Glomerular visceral epithelial cell (primary cell): Measurements from ENCODE around the gene CSTPP1.

Experiments
- DNase-seq: peaks from one replicate; pipeline ENCODE4 v3.0.0-alpha.2; 2016; ENCODE audit errors: extremely low spot score

Gene CSTPP1, protein sequence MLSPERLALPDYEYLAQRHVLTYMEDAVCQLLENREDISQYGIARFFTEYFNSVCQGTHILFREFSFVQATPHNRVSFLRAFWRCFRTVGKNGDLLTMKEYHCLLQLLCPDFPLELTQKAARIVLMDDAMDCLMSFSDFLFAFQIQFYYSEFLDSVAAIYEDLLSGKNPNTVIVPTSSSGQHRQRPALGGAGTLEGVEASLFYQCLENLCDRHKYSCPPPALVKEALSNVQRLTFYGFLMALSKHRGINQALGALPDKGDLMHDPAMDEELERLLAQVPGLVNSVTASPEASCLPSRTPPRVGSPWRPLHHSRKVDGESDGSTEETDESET

DNA sequence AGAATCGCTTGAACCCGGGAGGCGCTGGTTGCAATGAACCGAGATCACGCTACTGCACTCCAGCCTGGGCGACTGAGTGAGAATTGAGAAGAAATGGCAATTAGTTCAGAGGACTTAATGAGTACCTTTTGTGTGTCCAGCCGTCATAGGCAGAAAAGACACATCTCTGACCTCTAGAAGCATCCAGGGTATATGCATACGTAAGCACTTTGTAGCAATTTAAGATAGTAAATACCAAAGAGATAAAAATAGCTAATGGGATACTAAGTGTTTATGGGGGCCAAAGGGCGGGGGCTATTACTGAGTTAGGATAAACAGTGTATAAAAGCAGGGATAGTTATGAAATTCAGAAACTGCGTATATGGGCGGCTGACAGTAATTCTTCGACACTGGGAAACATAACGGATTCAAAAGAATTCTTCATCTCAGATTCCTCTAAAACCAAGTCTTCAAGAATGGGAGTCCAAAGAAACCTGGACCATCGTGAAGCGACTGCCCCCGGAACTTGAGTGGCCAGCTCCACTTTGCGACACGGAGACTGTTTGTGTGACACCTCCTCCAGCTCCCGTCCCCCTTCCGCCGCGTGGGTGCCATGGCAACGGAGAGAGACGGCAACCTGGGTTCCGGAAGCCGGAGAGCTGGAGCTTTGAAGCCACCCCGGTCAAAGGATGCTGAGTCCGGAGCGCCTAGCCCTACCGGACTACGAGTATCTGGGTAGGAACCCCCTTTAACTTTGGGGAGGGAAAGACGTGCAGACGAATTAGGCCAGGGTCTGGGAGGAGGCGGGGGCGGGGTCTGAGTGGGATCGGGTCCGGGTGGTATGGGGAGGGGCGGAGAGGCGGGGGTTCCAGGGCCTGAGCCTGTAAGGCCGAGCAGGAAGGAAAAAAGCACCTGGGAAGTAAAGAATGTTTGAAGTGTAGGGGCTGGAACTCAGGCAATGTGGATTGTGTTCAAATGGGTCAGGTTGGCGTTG is at the start of gene CSTPP1:
Gene CSTPP1 (plus strand): TSS at position 624 of the 973 bp plus-strand sequence. CDS start 45 bp downstream, at position 669.
- peak; percentile 91 for DNase-seq

DNA sequence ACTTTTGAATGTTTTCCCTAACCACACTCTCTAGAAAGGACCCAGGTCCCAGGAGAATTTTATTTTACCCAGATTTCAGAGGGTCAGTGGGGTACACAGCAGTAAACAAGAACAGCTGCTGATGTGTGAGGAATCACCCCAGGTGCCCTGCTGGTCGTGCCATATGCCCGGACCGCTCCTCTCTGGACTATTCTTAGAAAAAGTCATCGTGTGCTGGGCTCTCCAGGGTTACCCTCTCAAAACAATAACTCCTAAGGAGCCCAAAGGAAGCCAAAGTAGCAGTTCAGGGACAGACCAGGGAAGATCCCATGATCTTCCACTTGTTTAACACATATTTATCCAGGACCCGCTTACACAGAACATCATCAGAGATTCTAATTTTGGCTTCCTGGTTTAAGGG is 47.9 kb upstream of the CSTPP1 start:
- DNase-seq: no peak

DNA sequence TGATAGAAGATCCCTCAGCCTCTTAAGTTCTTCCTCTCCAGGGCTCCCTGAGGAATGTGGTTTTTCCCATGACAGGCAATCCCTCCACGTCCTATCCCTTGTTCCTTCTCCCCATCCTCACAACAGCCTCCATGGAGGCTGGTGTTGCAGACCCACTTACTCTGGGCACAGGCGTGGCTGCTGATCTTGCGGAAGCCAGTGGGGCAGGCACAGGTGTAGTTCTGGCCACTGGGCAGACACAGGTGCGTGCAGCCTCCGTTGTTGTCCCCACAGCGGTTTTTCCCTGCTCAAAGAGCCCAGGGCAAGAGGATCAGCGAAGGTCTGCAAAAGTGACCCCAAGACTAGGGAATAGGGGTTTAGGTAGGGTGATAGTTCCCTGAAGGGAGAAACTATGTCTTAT is 47.3 kb upstream of the CSTPP1 start:
- DNase-seq: no peak

DNA sequence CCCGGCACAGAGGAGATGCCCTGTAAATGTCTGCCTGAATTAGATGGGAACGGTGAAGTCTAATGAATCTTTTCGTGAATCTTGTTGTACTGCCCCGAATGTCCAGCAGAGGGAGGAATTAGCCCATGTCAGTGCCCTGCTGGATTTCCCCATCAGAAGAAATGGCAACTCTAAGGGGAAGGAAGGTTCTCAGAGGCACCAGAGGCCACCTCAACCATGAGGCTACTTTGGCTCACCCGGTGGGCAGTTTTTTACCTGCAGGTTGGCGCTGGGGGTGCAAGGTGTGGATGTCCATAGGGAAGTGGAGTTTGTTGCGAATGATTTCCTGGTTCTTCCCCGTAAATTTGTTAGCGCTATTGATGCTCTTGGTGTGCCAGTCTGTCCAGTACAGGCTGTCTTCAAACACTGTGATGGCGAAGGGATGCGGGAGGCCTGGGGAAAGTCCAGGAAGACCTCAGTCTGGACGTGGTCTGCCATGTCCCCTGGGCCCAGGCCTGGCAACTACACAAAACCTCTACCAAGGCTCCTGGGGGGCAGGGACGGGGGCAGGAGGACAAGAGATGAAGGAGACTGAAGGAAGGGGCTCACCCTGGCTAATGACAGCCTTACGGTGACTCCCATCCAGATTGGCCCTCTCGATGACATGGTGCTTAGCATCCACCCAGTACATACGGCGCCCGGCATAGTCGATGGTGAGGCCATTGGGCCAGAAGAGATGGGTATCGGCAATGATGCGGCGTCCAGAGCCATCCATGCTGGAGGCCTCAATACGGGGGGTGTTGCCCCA is 46.7 kb upstream of the CSTPP1 start:
- DNase-seq: peak; percentile 68

DNA sequence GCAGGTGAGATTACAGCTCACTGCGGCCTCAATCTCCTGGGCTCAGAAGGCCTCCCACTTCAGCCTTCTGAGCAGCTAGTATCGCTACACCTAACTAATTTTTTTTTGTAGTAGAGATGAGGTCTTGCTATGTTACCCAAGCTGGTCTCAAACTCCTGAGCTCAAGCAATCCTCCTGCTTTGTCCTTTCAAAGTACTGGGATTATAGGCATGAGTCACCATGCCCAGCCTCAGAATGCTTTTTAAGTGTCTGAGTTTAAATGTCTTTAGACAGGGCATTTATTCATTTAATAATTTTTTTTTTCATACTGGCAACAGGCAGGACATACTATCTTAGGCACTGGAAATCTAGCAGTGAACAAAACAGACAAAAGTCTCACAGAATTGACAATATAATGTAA is 45.9 kb upstream of the CSTPP1 start:
- DNase-seq: no peak

DNA sequence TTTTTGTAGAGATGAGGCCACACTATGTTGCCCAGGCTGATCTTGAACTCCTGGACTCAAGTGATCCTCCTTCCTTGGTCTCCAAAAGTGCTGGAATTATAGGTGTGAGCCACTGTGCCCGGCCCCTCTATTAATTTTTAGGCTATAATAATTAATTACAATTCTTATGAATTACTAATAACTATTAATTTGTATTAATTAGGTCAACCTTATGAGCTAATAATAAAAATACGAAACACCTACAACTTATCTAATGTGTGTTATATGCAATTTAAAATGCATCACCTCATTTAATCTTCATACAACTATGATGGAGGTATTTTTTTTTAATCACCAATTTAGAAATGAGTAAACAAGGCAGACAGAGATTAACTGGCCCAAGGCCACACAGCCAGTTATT is 44.5 kb upstream of the CSTPP1 start:
- no peak for DNase-seq

DNA sequence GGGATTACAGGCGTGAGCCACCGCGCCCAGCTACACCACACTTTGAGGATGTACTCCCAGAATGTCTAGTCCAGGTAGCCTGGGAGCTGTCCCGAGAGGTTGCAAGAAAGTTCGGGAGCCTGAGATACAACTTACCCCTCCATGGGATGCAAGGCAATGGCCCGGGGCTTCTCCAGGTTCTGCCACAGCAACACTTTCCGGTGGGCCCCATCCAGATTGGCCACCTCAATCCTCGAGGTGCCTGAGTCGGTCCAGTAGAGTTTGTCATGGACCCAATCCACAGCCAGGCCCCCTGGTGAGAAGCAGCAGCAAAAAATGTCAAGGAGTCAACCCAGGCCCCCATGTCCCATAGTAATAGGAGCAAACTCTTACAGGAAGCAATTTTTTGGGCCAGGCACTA is 43.7 kb upstream of the CSTPP1 start:
- DNase-seq: no peak

DNA sequence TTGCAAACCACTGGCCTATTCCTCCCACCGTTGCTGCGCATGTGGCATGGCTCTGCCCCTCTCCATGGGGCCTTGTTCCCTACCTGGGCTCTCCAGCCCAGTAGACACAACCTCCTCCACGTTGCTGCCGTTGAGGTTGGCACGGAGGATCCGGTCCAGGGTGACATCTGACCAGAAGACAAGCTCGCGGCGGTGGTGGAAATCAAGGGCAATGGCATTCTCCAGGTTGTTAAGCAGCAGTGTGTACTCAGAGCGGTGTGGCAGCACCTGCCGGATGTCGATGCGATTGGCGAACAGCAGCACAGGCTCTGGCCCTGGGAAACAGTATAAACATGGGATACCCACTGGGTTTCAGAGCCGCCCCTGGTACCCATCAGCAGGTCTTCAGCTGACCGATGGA is 42.1 kb upstream of the CSTPP1 start:
- no peak for DNase-seq

DNA sequence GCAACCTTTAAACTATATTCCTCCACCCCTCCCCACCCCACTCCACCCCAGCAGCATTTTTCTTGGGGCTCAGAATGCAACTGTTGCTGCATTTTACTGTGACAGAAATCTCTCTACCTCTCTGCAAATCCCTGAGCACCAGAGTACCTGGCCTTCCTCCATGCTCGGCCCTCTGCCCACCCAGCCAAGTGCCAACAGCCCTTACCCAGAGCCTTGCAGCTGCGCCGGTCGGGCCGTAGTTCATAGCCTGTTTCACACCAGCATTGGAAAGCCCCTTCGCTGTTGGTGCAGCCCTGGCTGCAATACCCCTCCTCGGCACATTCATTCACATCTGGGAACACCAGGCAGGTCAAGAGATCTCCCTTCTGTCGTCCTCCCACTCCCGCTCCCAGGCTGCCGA is 41.6 kb upstream of the CSTPP1 start:
- DNase-seq: no peak

DNA sequence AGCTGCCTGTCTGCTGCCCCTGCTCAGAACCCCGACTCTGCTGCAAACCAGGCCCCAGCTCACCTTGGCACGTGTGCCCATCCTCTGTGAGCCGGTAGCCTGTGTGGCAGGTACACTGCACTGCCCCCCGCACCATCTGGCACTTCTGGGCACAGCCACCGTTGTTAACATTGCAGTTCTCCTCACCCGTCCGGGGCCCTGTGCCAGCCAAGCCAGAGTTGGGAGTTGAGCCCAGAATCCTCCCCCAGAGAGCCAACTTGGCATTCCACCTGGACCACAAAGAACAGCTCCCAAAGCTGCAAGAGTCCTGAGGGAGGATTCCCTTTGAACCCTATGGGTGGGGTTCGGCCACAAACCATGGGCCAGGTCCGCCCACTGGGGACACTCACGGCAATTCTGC is 40.7 kb upstream of the CSTPP1 start:
- DNase-seq: no peak

DNA sequence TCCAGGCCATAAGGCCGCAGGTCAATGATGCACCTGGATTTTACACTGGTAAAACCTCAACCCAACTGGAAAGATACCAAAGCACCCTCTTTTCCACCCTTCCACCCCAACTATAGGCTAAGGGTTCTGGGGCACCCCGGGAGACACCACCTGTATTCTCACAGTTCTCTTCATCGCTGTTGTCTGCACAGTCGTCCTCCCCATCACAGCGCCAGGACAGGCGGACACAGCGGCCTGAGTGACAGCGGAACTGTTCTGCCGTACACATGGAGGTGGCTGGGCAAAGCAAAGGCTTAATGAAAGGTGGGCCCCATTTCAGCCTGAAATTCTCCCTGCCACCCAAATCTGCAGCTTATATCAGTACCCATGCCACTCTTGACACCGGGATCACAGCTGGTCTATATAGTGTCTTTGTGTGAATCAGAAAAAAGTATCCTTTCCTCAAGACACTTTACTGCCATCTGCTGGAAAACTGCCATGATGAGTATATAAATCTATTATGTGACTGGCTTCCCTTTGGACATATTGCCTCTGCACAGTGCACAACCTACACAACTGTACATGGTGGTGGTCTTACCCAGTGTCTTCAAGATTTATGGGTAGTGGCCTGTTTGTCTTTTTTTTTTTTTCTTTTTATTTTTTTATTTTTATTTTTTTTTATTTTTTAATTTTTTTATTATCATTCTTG is 39.7 kb upstream of the CSTPP1 start:
- DNase-seq: peak; percentile 48

DNA sequence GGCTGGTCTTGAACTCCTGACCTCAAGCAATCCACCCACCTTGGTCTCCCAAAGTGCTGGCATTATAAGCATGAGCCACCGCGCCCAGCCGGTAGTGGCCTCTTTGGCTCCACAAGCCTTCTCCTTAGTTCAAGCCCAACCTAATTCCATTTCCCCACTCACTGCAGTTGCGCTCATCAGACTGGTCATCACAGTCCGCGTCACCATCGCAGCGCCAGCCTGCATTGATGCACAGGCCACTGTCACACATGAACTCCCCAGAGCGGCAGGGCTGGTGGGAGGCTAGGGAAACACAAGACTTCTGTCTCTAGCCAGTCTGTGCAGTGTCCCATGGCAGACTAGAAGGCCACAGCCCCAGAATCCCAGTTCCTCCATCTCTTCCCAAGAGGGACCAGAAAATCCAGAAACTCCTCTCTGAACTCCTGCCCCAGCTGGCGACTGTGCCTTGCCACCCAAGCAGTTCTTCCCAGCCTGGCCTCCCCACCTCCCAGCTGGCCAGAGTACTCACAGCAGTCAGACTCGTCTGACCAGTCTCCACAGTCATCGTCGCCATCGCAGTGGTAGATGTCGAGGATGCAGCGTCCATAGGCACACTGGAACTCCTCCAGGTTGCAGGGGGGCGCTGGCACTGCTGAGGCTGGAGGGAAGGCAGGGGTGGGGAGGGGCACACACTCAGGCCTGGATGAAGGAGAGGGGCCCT is 38.0 kb upstream of the CSTPP1 start:
- no peak for DNase-seq

DNA sequence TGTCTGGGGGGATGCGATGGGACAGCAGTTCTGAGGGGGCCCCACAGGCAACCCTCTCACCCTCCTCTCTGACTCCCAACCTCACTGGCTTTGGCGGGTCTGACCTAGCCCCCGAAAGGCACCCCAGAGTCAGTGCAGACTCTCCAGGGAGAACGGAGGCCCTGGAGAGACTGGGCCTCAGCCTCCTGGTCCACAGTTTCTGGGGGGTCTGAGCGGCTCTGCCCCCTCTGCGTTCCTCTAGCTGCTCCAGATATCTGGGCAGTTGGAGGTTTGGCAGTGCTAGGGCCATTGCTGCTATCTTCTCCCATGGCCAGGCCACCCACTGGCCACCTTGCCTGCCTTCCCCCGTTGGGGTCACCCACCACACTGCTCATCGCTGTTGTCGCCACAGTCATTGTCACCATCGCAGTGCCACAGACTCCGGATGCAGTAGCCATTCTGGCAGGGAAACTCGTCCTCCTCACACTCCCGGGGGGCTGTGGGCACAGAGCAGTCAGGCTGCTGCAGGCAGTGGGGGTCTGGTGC is 37.0 kb upstream of the CSTPP1 start:
- DNase-seq: no peak

DNA sequence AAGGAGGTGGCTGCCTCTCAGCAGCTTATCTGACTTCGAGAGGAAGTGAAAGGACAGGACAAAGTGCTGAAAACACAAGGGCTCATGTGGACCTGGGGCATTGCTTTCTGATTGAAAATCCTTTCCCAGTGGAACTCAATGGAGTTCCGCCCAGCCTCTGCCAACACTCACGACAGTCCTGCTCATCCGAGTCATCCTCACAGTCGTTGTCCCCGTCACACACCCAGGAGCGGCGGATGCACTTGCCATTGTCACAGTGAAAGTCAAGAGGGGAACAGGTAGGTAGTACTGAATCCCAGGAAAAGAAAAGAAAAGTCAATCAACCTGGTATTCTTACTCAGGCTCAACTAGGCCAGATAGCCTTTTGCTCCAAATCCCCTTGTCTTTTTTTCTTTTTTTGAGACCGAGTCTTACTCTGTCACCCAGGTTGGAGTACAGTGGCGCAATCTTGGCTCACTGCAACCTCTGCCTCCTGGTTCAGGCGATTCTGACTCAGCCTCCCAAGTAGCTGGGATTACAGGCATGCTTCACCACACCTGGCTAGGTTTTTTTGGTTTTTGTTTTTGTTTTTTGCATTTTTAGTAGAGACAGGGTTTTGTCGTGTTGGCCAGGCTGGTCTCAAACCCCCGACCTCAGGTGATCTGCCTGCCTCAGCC is 36.3 kb upstream of the CSTPP1 start:
- no peak for DNase-seq

DNA sequence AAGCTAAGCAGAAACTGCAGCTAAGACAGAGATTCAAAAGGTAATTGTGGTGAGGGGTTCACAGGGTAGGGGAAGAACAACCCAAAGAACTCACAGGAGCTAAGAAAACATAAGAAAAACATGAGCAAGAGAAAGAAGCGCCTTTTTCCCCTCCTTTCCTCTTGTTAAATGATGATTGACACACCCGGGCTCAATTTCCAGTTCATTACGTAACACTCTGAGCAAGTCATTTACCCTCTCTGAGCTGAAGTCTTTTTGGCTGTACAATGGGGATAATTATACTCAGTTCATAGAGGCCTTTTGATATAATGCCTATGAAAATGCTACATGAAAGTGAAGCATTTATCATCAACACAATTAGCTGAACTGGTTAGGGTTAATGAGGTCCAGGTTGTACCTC is 35.4 kb upstream of the CSTPP1 start:
- no peak for DNase-seq

DNA sequence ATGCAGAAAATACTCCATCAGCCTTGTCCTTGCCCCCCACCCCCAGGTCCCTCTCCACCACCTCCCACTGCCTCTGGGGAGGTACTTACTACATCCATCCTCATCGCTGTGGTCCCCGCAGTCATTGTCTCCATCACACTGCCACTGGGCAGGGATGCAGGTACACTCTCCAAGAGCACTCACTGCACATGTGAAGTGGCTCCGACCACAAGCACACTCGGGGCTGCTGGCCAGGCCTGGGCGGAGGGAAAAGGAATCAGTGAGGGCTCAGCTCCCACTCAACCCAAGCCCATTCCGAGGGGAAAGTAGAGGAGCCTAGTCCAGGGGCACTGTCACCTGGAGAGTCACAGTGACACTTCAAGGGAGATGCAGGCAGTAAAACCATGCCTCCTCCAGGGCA is 33.9 kb upstream of the CSTPP1 start:
- DNase-seq: no peak

DNA sequence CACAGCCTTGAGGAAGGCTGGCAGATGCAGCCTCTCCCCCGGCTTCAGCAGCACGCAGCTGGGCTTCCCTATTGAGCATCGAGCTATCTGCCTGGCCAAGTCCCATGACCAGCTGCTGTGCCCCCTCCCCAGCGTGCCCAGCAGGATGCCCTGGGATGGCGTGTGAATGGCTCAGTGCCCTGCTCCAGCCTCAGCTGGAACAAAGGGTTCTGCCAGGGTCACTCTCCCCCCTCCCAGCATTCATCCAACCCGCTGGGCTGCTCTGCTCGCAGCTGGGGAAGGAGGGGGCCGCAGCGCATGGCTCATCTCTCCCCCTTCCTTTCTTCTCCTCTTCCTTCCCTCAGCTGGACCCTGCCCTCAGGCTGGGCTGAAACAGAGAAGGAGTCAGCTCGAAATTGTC is 32.7 kb upstream of the CSTPP1 start:
- no peak for DNase-seq

DNA sequence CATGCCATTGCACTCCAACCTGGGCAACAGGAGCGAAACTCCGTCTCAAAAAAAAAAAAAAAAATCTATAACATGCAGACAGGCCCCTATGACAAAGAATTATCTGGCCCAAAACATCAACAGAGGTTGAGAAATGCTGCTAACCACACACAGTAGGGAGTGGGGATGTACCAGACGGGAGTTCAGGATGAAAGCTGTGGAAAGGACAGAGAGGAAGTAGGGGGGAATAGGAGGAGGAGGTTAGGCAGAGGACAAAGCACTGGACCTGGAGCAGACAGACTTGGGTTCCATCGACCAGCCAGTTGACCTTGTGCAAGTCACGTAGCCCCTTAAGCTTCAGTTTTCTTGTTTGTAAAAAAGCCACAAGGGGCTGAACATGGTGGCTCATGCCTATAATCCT is 30.8 kb upstream of the CSTPP1 start:
- no peak for DNase-seq

DNA sequence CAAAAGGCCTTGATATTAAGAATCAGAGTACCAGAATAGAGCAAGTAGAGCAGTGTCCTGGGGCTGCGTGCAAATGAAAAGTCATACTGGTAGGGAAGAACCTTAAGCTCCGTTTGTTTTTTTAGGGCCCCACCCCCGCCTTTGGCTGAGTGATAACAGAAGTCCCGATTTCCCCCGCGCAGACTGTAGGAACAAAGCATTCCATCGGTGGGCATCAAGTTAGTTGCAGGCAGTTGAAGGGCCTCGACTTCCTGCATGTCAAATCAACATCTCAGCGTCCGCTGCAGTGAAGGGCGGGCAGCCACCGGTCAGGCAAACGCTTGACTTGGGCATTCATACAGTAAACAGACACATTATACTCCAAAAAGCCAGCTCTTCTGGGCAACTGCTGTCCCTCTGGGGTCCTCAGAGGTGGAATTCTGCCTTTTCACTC is 29.9 kb upstream of the CSTPP1 start:
- DNase-seq: no peak

DNA sequence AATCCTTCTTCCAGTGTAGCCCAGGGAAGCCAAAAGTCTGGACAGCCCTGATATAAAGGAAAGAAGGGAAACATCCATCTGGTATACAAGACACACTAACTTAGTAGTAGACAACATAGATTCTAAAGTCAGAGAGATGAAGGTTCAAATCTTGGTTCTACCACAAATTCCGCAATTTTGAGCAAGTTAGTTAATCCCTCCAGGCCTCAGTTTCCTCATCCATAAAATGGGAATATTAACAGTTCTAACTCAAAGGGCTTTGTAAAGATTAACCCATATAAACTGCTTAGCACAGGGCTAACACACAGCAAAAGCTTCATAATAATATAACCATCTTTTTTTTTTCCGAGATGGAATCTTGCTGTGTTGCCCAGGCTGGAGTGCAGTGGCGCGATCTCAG is 29.0 kb upstream of the CSTPP1 start:
- DNase-seq: no peak
